Retinal pigment epithelial cell (primary cell): Measurements from ENCODE around the gene DMTF1.

Experiments
- DNase-seq: peaks from one replicate; pipeline ENCODE4 v3.0.0-alpha.2; 2010; ENCODE audit warnings: low read depth
- H3K4me3 ChIP-seq: 2 replicates; pipeline ENCODE4 v1.5.1; 2011; ENCODE audit warnings: mild to moderate bottlenecking, low read length, control low read depth, moderate library complexity
- CTCF ChIP-seq: conservative IDR thresholded peaks from 2 replicates; pipeline ENCODE4 v1.5.1; 2011; ENCODE audit warnings: low read depth, low read length, control low read depth, inconsistent platforms

The DMTF1 gene

GRCh38 chr7:87129332-87129731, 22.9 kb upstream of the DMTF1 start:
- no peak for DNase-seq
- TF ChIP-seq CTCF: no peak
- no peak overlapping the region for H3K4me3 ChIP-seq

- no peak overlapping the region for H3K4me3 ChIP-seq
- no peak for DNase-seq
- TF ChIP-seq CTCF: no peak
These were observed 22.4 kb upstream of the DMTF1 start for GRCh38 chr7:87129848-87130247.

- DNase-seq: no peak
- TF ChIP-seq CTCF: no peak
- H3K4me3 ChIP-seq: no peak overlapping the region
These were observed 20.5 kb upstream of the DMTF1 start for GRCh38 chr7:87131771-87132170.

- DNase-seq: no peak
- no peak for TF ChIP-seq CTCF
- no peak overlapping the region for H3K4me3 ChIP-seq
These were observed 15.0 kb upstream of the DMTF1 start for GRCh38 chr7:87137271-87137670.

- no peak for TF ChIP-seq CTCF
- DNase-seq: no peak
These were observed 12.7 kb upstream of the DMTF1 start for GRCh38 chr7:87139514-87139913.

GRCh38 chr7:87140271-87140748, 11.9 kb upstream of the DMTF1 start:
- TF ChIP-seq CTCF: no peak
- H3K4me3 ChIP-seq: no peak overlapping the region
- DNase-seq: no peak

More at GRCh38 chr7:87139514-87139913, 12.7 kb upstream of the DMTF1 start:
- no peak overlapping the region for H3K4me3 ChIP-seq

- H3K4me3 ChIP-seq: no peak overlapping the region
- TF ChIP-seq CTCF: no peak
- DNase-seq: no peak
These were observed 8.0 kb upstream of the DMTF1 start for GRCh38 chr7:87144173-87144657.
